BLaER1 (cell line): ENCODE data around the gene KCNH1.

Source experiments
- H3K27ac ChIP-seq: shearing (Covaris generic); formaldehyde crosslinking; 2 replicates; pipeline ENCODE4 v1.8.1; 2022
- H3K27me3 ChIP-seq: shearing (Covaris generic); formaldehyde crosslinking; 2 replicates; pipeline ENCODE4 v1.8.1; 2022
- H3K36me3 ChIP-seq: shearing (Covaris generic); formaldehyde crosslinking; 2 replicates; pipeline ENCODE4 v1.8.1; 2022
- H3K4me1 ChIP-seq: shearing (Covaris generic); formaldehyde crosslinking; 2 replicates; pipeline ENCODE4 v1.8.1; 2022
- H3K4me2 ChIP-seq: shearing (Covaris generic); formaldehyde crosslinking; 2 replicates; pipeline ENCODE4 v1.8.1; 2022
- H3K4me3 ChIP-seq: shearing (Covaris generic); formaldehyde crosslinking; 2 replicates; pipeline ENCODE4 v1.8.1; 2022
- H3K9ac ChIP-seq: shearing (Covaris generic); formaldehyde crosslinking; 2 replicates; pipeline ENCODE4 v1.8.1; 2022
- H3K9me3 ChIP-seq: shearing (Covaris generic); formaldehyde crosslinking; 2 replicates; pipeline ENCODE4 v1.8.1; 2022
- H4K20me1 ChIP-seq: shearing (Covaris generic); formaldehyde crosslinking; 2 replicates; pipeline ENCODE4 v1.8.1; 2022
- Cebpa-rat ChIP-seq: shearing (Covaris generic); IDR thresholded peaks from 2 replicates; pipeline ENCODE4 v1.8.1; 2022

KCNH1 gene

DNA sequence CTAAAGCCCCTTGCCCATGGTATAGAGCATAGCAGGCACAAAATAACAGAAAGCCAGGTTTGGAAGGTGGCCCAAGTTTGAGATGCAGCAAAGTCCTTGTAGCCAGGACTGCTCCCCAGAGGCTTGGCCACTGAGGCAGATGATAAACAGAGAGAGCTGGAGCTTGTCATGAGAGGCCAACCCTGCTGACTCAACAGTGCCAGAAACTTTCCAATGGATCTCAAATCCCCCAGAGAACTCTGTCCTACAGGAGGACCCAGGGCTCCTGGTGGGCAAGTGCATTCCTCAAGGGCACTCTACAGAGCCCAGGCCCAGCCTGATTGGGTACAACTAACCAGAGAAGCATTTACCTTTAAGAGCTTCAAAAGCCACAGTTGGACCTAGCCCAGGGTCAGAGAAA lies 280.7 kb downstream of the KCNH1 start:
- Histone ChIP-seq H3K4me2 (no peak overlapping the region), H3K36me3 (no peaks in the 10 kb centered on the region), H3K4me3 (no peak overlapping the region), H3K4me1 (peaks cover 7% of the 10 kb centered on the region; the same call in 1 of the 2 replicates), H3K27me3 (no peaks in the 10 kb centered on the region), H3K9ac (no peak overlapping the region), H4K20me1 (no peaks in the 10 kb centered on the region), H3K27ac (no peak overlapping the region), H3K9me3 (no peaks in the 10 kb centered on the region)
- no peak for TF ChIP-seq Cebpa-rat

DNA sequence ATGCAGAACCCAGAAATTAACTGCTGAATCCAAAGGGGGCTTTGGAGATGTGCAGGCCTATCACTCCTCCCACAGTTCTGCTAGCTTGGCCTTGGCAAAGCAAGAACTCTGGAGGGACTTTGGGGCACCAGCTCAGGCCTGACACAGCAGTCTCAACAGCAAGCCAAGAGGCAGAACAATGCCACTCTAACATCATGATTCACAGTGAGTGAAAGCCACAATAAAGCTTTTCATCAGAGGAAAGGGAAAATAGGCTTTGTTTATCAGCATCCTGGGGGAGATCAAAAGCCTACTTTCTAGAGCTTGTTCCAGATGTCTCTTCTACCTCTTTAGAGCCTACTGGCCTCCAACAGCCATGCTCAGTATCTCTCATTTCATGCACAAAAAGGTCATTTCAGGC lies 283.4 kb downstream of the KCNH1 start:
- H3K36me3 ChIP-seq, result no peaks in the 10 kb centered on the region
- TF ChIP-seq Cebpa-rat, result no peak
- no peak overlapping the region for H3K27ac ChIP-seq
- H4K20me1 ChIP-seq, result no peaks in the 10 kb centered on the region
- H3K9me3 ChIP-seq, result no peaks in the 10 kb centered on the region; the same call in 1 of the 2 replicates
- no peak overlapping the region for H3K4me3 ChIP-seq
- H3K4me1 ChIP-seq, result peaks cover 7% of the 10 kb centered on the region; the same call in 1 of the 2 replicates
- H3K4me2 ChIP-seq, result peak overlapping the region; percentile 12; the same call in 1 of the 2 replicates
- H3K27me3 ChIP-seq, result no peaks in the 10 kb centered on the region
- H3K9ac ChIP-seq, result no peak overlapping the region

DNA sequence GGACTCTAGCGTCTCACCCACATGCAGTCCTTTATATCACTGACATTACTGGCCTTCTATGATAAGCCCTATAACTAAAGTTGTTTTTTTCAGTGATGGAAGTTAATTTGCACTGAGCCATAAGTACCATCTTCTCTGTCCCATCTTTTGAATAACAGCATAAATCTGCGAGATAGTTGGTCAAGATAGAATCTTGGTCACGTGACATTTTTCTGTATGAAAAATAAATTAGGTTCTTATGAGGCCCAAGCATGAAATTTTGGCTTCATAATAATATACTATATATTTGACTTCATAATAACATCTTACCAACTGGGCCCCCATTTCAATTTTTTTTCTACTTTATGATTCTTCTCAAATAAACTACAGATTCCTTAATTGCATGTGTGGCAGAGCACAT lies 285.5 kb downstream of the KCNH1 start:
- H3K4me2 ChIP-seq, result no peak overlapping the region
- TF ChIP-seq Cebpa-rat, result no peak
- H3K4me3 ChIP-seq, result no peak overlapping the region
- no peaks in the 10 kb centered on the region; the same call in 1 of the 2 replicates for H3K9me3 ChIP-seq
- no peaks in the 10 kb centered on the region for H3K36me3 ChIP-seq
- H3K27ac ChIP-seq, result no peak overlapping the region
- no peak overlapping the region for H3K9ac ChIP-seq
- peaks cover 7% of the 10 kb centered on the region; the same call in 1 of the 2 replicates for H3K4me1 ChIP-seq
- H3K27me3 ChIP-seq, result no peaks in the 10 kb centered on the region
- no peaks in the 10 kb centered on the region for H4K20me1 ChIP-seq

DNA sequence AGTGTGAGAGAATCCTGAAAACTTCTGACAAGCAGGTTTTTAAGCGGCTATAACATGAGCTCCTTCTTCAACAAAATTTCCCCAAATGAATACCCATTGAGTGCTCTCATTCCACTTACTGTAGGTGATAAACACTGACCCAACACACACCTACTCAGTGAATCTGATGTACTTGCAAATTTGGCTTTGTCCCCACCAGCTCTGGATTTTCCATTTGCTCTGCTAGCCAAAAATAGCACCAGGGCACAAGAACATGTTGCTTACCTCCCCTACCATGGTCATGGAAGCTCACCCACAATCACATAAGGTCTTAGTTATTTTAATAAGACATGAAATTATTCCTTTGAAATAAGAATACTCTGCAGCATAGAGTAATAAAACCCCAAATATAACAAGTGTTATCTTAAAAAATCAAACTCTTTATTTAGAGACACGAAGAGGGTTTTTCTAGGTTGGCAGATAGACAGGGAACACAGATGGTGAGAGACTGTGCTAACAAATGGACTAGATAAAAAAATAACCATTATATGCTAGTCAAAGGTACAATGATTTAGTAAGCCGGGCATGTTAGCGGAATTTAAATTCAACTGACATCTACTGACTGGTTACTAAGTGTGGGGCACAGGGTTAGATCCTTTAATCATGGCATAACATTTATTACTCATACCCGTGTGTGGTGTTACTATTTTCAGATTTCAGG lies 291.9 kb downstream of the KCNH1 start:
- no peaks in the 10 kb centered on the region for H3K27me3 ChIP-seq
- H3K4me2 ChIP-seq, result no peak overlapping the region
- no peaks in the 10 kb centered on the region; the same call in 1 of the 2 replicates for H3K9me3 ChIP-seq
- no peak overlapping the region for H3K4me3 ChIP-seq
- no peaks in the 10 kb centered on the region for H3K4me1 ChIP-seq
- no peak overlapping the region for H3K27ac ChIP-seq
- no peaks in the 10 kb centered on the region for H4K20me1 ChIP-seq
- no peak overlapping the region for H3K9ac ChIP-seq
- H3K36me3 ChIP-seq, result no peaks in the 10 kb centered on the region
- no peak for TF ChIP-seq Cebpa-rat

DNA sequence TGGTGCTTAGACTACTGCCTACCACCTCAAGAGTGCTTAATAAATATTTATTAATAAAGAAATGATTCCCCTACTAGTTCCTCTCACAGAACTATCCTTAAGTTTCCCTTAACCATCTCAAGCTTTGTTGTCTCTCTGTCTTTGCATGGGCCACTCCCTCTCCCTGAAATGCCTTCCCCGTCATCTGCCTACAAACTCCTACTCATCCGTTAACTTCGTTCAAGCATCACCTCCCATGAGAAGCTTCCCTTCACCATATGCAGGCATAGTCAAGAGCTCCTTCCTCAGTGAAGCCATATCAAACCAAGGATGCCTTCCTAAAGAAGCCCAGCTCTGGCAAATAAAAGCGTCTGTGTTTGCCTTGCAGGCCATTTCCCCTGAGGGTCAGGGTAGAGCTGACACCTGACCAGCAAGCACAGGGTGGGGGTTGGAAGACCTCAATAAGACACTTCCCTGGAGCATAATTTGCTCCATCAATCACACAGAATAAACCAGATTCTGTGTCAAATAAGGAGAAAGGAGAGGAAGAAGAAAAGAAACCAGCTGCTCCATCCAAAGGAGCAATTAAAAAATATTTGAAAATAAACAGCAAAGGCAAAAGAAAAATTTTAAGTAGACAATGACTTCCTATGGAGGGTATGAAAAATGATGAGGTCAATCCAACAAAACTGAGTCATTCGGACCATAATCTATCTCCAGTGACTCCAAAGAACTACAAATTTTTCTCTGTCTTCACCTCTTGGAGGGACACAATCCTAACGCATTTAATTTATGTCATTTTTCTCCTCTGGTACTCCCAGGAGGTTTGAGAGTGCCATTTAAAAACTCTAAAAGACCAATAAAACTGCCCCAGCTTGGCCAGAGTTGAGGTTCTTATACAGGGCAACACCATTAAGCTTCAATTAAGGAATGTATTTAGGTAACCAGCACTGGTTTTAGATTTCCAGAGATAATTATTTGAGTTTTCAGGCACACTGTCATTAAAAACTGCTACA lies 303.6 kb downstream of the KCNH1 start:
- no peaks in the 10 kb centered on the region for H4K20me1 ChIP-seq
- H3K4me3 ChIP-seq, result no peak overlapping the region
- no peak overlapping the region for H3K9ac ChIP-seq
- H3K27ac ChIP-seq, result no peak overlapping the region
- H3K4me1 ChIP-seq, result no peaks in the 10 kb centered on the region
- no peaks in the 10 kb centered on the region for H3K9me3 ChIP-seq
- H3K4me2 ChIP-seq, result no peak overlapping the region
- H3K36me3 ChIP-seq, result no peaks in the 10 kb centered on the region
- TF ChIP-seq Cebpa-rat, result no peak
- no peaks in the 10 kb centered on the region for H3K27me3 ChIP-seq

DNA sequence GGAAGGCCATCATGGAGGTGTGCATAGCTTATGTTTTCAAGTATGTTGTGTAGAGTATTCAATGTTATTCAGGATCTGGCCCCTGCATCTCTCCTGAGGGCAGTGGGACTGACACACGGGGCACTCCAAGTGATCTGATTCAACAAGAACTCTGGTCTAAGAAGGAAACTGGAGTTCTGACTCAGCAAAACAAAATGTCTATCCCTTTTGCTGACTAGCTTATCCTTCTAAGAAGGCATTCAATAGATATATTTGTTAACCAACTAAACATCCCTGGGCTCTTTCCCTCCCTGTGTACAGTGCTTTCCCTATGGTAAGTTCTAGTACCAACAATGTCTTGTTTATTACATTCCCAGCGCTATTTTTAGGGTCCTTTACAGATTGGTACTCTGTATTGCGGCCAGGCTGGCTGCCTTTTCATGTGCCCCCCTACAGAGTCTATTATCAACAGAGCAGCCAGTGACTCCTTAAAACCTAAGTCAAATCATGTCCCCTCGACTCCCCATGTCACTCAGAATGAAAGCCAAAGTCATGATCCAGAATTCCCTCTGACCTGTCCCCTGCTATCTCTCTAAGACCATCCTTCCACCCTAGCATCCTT lies 304.9 kb downstream of the KCNH1 start:
- no peak overlapping the region for H3K9ac ChIP-seq
- H3K9me3 ChIP-seq, result no peaks in the 10 kb centered on the region
- no peak overlapping the region for H3K4me3 ChIP-seq
- H3K27me3 ChIP-seq, result no peaks in the 10 kb centered on the region
- no peak for TF ChIP-seq Cebpa-rat
- no peaks in the 10 kb centered on the region for H4K20me1 ChIP-seq
- no peaks in the 10 kb centered on the region for H3K4me1 ChIP-seq
- H3K4me2 ChIP-seq, result no peak overlapping the region
- no peak overlapping the region for H3K27ac ChIP-seq
- H3K36me3 ChIP-seq, result no peaks in the 10 kb centered on the region

DNA sequence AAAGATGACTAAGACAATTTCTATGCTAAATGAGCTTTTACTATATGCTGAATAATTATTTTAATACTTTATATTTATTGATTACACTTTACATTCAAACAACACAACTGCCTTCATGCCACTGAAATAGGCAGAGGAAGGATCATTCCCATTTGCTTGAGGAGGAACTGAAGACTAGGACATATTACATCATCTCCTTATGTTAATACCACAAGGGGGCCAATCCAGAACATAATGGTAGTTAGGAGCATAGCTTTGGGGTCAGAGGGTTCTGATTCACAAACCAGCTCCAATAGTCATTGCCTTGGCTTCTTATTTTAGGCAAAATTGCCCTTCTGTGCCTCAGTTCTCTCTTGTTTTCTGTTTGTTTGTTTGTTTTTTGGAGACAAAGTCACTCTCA lies 306.5 kb downstream of the KCNH1 start:
- Histone ChIP-seq H3K27me3 (no peaks in the 10 kb centered on the region), H3K27ac (no peak overlapping the region), H3K9ac (no peak overlapping the region), H4K20me1 (no peaks in the 10 kb centered on the region), H3K4me2 (no peak overlapping the region), H3K4me1 (no peaks in the 10 kb centered on the region), H3K9me3 (no peaks in the 10 kb centered on the region), H3K36me3 (no peaks in the 10 kb centered on the region), H3K4me3 (no peak overlapping the region)
- TF ChIP-seq Cebpa-rat, result no peak

DNA sequence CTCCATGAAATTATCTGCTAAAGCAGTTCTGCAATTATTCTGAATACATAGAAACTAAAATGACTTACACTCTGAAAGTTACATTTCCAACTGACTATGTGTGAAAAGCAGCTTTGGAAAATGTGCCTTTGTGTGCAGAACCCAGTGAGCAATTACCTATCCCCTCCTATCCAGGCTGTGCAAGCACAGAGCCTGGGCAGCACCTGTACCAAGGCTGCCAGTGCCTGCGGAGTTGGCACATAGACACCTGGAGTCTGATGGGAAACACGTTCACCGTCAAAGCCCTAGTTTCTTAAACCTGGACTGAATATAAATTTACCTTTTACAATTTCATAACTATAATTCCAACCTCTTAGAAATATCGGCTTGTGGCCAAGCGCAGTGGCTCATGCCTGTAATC lies 307.3 kb downstream of the KCNH1 start:
- H3K36me3 ChIP-seq, result no peaks in the 10 kb centered on the region
- no peaks in the 10 kb centered on the region for H3K4me1 ChIP-seq
- no peak overlapping the region for H3K4me3 ChIP-seq
- TF ChIP-seq Cebpa-rat, result no peak
- no peaks in the 10 kb centered on the region for H3K9me3 ChIP-seq
- no peaks in the 10 kb centered on the region for H3K27me3 ChIP-seq
- H4K20me1 ChIP-seq, result no peaks in the 10 kb centered on the region
- H3K4me2 ChIP-seq, result no peak overlapping the region
- no peak overlapping the region for H3K27ac ChIP-seq
- no peak overlapping the region for H3K9ac ChIP-seq

DNA sequence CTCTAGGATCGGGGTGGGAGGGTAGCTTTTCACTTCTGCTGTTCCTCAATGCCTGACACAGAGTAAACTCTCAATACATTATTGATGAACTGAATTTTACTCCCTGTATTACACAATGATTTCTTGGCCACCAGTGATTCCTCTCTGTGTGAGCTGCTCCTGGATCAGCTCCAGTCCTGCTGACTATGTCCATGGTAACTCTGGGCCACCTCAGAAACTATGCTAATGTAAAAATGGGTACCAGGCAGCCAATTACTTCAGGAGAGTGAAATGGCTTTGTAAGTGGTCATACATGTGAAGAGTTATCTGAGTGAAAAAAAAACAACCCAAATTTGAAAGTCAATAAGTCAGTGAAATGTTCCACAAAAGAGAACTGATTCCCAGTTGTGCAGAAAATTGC lies 311.0 kb downstream of the KCNH1 start:
- no peak overlapping the region for H3K9ac ChIP-seq
- no peak overlapping the region for H3K4me2 ChIP-seq
- H3K27ac ChIP-seq, result no peak overlapping the region
- no peaks in the 10 kb centered on the region for H3K4me1 ChIP-seq
- no peak for TF ChIP-seq Cebpa-rat
- no peaks in the 10 kb centered on the region for H4K20me1 ChIP-seq
- H3K36me3 ChIP-seq, result no peaks in the 10 kb centered on the region
- no peaks in the 10 kb centered on the region for H3K27me3 ChIP-seq
- no peaks in the 10 kb centered on the region for H3K9me3 ChIP-seq
- no peak overlapping the region for H3K4me3 ChIP-seq

DNA sequence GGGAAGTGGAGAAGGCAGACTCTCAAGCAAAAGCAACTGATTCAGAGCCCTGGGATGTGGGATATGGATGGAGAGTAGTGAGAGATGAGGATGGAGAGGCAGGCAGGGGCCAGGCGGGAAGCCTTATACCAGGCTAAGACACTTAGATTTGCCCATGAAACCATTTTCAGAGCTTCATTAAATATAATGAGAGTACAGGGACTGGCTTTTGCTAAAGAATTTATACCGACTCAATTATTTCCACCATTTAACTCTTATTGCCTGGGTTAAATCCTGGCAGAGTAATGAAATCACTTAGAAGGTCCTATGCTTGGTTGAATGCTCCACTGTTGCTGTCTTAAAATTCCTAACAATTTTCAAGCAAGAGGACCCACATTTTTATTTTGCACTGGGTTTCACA lies 311.7 kb downstream of the KCNH1 start:
- no peak overlapping the region for H3K4me3 ChIP-seq
- no peak overlapping the region for H3K9ac ChIP-seq
- H3K4me2 ChIP-seq, result no peak overlapping the region
- no peaks in the 10 kb centered on the region for H3K27me3 ChIP-seq
- H3K36me3 ChIP-seq, result no peaks in the 10 kb centered on the region
- no peak for TF ChIP-seq Cebpa-rat
- H3K4me1 ChIP-seq, result no peaks in the 10 kb centered on the region
- H4K20me1 ChIP-seq, result no peaks in the 10 kb centered on the region
- no peak overlapping the region for H3K27ac ChIP-seq
- no peaks in the 10 kb centered on the region for H3K9me3 ChIP-seq
